AG04450 (cell line): ENCODE results near the gene DDX60. TPM values are rescaled to one million over a fixed set of nuclear protein-coding genes. Genes with fewer than 3 reads are reported as not detected.
"Not testable (repeated sequence)": the region's sequence is repeated elsewhere in the genome, so short reads cannot be mapped to it uniquely, and the experiment has no call there.

ENCODE experiments used
- CTCF ChIA-PET: fragments of 300-600, 350-600 bp; formaldehyde crosslinking; extraction: SDS; loops from one replicate; lab custom pipeline; 2022; ENCODE audit warnings: antibody characterized with exemption, inconsistent platforms; lab: Charles Lee
- POLR2A ChIA-PET: fragments of 350-600 bp; formaldehyde crosslinking; extraction: SDS; loops from one replicate; lab custom pipeline; 2021; ENCODE audit warnings: antibody characterized with exemption, inconsistent platforms; lab: Yijun Ruan, JAX
- DNase-seq: peaks from one replicate; pipeline ENCODE4 v3.0.0-alpha.2; 2011; ENCODE audit warnings: low read depth, low spot score
- H3K27ac ChIP-seq: one replicate; pipeline ENCODE4 v1.5.1; 2012; ENCODE audit warnings: low read depth, low read length, control low read depth
- H3K27me3 ChIP-seq: one replicate; pipeline ENCODE4 v1.6.0; 2012; ENCODE audit warnings: low read length; ENCODE audit not compliant: control insufficient read depth, insufficient read depth
- H3K4me3 ChIP-seq: 2 replicates; pipeline ENCODE4 v1.5.1; 2011; ENCODE audit warnings: mild to moderate bottlenecking, low read depth, low read length, control low read depth
- H3K9me3 ChIP-seq: 2 replicates; pipeline ENCODE4 v1.5.1; 2012; ENCODE audit warnings: low read length; ENCODE audit not compliant: control insufficient read depth, insufficient read depth
- CTCF ChIP-seq: IDR thresholded peaks from 2 replicates; pipeline ENCODE4 v1.5.1; 2011; ENCODE audit warnings: low read depth, low read length, control low read depth, inconsistent platforms
- polyA plus RNA-seq: library from polyadenylated mRNA; depleted of rRNA; stranded (reverse); fragments of >200 nt; gene quantifications from 2 replicates; pipeline ENCODE4 v1.2.3, GENCODE V29; 2011

Gene DDX60
- polyA plus RNA-seq, 1 experiment = 8.4 TPM

DNA sequence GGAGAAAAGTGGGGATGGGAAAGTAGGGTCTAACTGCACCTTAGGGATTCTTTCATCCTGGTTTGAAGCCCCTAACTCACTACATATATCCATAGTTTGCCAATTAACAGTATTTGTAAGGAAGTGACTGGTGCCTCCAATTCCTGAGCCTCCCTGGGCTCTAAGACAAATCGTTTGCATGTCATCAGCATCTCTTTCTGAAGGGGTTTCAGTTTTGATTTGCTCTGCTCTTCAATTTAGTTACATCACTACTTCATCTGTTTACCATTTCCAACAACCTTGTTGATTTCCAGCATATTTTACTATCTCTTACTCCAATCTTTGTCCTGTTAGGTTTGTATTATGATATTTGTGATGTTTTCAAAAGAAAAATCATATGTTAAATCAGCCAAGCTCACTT, 15.5 kb upstream of the DDX60 start:
- ChIA-PET CTCF (no interaction called here), POLR2A (no interaction called here)
- no peaks in the 10 kb centered on the region for H3K9me3 ChIP-seq
- DNase-seq = no peak
- no peak for TF ChIP-seq CTCF
- no peaks in the 10 kb centered on the region for H3K27me3 ChIP-seq
- H3K27ac ChIP-seq = no peak overlapping the region
- H3K4me3 ChIP-seq = no peak overlapping the region

GRCh38 chr4:168330575-168330974, 12.0 kb upstream of the DDX60 start:
- H3K27ac ChIP-seq, POLR2A ChIA-PET, H3K4me3 ChIP-seq, DNase-seq, H3K27me3 ChIP-seq, H3K9me3 ChIP-seq, CTCF ChIA-PET: not testable (repeated sequence)

- Histone ChIP-seq H3K27ac (no peak overlapping the region), H3K4me3 (no peak overlapping the region), H3K9me3 (no peaks in the 10 kb centered on the region), H3K27me3 (no peaks in the 10 kb centered on the region)
- no peak for TF ChIP-seq CTCF
- ChIA-PET CTCF (no interaction called here), POLR2A (no interaction called here)
- no peak for DNase-seq
Observed at GRCh38 chr4:168325591-168325990, 7.0 kb upstream of the DDX60 start.

DNA sequence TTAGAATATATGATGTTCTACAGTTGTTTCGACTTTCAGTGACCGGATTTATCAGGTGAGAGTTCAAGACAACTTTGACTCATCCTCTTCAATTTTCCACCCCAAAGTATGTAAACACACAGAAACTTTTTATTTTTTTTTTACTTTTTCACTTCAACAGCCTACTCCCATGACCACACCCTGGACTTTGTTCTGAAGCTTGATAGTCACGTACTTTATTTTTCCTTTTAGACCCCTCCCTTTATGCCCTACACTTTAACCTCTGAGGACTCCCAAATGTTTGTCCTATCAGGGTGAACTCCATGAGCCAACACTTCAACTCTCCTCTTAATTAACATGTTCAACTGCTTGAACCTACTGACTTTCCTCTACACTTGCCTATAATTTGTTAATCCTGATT, 2.5 kb upstream of the DDX60 start:
- no peak for TF ChIP-seq CTCF
- Histone ChIP-seq H3K27me3 (no peaks in the 10 kb centered on the region), H3K9me3 (peaks cover 2% of the 10 kb centered on the region; the same call in 1 of the 2 replicates), H3K4me3 (no peak overlapping the region), H3K27ac (no peak overlapping the region)
- CTCF ChIA-PET = interaction anchor here (0.7 to 1.0 kb wide), 2 partner anchors 316 to 602 kb away, joined by 3 read pairs; no protein-coding TSS in a partner anchor
- POLR2A ChIA-PET = no interaction called here
- no peak for DNase-seq

- ChIA-PET POLR2A (no interaction called here), CTCF (no interaction called here)
- H3K4me3 ChIP-seq = no peak overlapping the region
- no peak overlapping the region for H3K27ac ChIP-seq
- no peak for TF ChIP-seq CTCF
- no peaks in the 10 kb centered on the region for H3K27me3 ChIP-seq
- no peak for DNase-seq
- peaks cover 2% of the 10 kb centered on the region; the same call in 1 of the 2 replicates for H3K9me3 ChIP-seq
Observed at GRCh38 chr4:168319486-168320019, 1.0 kb upstream of the DDX60 start.
